GM21825 (cell line): ENCODE data around the gene SLC9A2.

Source experiments
- ATAC-seq: cut with Tn5 transposase; IDR thresholded peaks from one replicate; pipeline ENCODE4 v1.9.1; 2021; ENCODE audit warnings: mild to moderate bottlenecking, moderate library complexity; ENCODE audit not compliant: unreplicated experiment

Gene SLC9A2

DNA sequence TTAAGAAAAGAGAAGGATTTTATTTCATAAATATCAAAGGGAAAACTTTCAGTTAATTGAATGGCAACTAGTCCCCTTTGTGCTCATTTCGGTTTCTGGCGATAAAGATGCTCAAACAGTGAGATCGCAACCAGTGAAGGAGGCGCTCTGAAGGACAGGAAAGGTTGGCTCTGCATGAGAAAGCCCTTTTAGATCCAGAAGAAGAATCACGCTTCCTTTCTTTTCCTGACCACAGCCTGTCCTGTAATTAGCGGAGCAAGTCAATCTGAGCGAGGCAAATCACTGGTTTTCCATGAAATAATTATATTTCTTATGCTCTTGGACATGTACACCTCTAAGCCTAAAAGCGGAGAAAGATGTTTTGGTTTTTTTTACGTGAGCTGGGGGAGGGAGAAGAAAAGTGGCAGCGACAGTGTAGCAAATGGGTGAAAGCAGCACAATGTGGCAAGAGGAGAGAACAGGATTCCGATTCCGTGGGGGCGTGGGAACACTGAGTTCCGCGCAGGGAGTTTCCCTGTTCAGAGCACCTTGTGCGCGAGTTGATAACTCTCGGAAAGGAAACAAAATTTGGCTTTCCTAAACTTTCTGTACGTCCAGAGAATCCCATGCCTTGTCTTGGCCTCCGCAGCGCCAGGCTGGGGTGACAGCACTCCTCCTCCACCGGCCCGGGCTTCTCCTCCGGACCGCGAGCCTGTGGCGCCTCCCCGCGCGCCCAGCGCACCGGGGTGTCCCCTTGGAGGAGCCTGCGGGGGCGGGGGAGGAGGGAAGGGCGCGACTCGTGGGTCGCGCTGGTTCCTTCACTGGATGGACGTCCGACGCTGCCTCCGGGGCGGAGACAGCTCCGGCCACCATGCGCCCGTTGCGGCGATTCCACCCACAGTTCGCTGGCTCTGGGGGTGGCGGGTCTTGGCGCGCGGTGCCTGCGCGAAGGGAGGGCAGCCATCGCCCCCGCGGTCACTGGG, 620 bp upstream of the SLC9A2 start:
- ATAC-seq: no peak

DNA sequence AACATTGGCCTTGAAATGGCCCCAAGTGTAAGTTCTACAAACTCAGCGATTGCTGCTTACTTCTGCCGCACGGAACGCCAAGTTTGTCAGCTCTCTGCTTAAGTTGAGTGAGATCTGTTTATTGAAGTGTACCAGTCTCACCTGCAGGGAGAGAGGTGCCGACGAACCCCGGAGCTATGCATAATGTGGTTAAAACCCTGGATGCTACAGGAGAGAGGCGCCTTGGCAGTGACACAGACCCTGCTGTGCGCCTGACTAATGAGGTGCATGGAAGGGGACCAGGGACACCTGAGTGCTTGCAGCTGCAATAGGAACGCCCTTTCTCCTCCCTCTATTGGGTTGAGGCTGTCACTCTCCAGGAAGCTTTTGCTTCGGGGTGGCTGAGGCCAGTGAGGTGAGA, 979 bp downstream of the SLC9A2 start:
- no peak for ATAC-seq

DNA sequence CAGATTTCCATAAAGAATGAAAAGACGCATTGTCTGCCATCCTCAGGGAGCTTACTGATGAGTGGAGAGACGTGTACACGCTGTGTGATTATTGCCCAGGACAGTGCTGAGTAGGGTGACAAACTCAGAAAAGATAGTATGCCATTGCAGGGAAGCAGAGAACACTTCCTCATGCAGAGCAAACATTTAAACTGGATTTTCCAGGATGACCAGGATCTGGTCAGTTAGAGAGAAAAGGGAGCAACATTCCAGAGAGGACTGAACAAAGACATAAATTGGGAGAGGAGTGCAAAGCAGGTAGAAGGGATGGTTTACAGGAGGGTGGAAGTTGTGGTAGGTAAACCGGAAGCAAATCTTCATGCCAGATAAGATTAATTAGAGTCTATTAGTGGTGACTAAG, 2.3 kb downstream of the SLC9A2 start:
- ATAC-seq: no peak

DNA sequence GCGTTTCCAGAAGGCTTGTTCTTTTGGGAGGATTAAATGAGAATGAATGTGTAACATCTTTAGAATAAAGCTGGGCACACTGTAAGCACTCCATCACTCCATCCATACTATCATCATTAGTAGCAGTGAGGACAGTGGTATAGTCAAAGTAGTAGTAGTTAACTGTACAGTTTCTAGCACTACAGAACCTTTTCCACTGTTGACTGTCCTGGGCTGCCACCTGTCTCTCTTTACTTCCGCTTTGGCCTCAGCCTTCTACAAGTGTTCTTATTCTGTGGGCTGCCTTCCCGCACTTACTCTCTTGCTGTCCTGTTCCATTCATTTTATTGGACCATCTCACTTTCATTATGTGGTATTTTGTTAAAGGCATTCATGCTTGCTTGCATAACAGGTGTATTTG, 3.3 kb downstream of the SLC9A2 start:
- no peak for ATAC-seq

DNA sequence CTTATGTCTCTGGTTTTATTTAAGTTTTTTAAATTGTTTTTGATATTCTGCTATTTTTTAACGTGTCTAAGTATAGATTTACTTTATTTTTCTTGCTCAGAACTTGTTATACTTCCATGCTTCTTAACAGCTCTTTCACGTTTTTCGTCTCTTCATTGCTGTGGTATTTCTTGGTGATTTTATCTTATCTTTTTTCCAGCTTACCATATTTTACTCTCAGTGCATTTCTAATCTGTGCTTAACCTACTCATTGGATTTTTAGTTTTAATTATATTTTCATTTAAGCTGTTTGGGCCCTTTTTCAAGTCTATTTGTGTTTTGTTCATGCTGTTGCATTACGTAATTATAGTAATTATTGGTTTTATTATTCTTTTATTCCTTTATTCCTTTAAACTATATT, 11.1 kb downstream of the SLC9A2 start:
- no peak for ATAC-seq

DNA sequence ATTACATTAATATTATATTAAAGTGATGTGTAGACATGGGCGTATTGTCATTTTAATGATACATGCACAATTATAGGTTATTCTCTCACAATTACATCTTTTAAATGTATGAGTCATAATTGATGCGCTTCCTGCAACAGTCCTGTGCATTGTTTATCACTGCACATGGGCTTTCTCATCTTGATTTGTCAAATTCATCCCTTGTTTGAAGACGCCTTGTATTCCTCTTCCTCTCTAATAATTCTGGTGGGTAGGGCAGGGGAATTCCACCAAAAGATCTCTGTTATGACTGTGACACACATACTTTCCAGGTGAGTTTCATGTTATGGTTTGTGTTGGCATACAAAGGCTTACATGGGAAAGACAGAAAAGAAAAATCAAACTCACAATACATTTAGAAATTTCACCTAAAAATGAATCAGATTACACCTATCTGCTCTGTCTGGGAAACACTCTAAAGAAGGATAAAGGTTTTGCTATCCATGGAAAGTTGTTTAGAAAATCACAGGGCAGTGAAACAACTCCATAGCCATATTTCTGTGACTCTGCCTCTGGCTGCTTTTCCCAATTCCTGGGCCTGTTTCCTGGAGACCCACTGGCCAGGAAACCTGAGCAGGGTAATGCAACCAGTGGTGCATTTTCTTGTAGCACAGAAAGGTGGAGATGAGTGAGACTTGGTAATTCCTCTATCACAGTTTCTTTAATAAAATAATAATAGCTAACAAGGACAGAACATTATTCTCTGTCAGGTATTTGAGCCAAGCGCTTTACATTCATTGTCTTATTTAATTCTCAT, 13.2 kb downstream of the SLC9A2 start:
- no peak for ATAC-seq

DNA sequence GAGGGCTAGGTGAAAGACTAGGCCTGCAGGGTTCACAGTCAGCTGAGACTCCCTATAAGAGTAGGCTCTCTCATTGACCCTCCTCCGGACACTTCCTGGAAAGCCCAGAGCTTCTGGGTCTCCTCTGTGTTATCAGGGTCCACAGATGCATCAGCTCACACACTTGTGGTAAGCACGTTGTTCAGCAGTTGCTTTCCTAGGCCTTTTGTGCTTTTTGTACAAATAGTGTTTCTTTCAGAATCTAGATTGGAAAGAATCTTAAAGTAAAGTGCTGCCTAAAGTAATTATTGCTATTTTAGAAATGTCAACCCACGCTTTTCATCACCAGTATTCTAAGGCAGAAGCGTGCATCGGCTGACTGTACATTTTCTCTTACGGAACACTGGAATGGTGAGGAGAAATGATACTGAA, 15.5 kb downstream of the SLC9A2 start:
- no peak for ATAC-seq

DNA sequence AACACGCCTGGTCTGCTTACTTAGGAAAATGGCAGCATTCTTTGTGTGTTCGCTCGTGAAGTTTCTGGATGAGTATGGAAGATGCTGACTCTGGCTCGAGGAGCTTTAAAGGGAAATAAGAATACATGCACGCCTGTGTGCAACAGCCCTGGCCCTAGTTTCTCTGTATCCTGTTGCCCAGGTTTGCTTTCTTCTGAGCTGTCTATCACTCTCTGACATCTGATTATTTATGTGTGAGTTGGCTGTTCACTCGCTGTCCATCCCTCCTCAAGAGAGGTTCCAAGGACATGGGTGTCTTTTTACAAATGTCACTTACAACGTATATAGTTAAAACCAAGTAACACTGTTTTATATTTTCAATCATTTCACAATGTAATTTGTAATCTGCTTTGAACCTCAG, 16.0 kb downstream of the SLC9A2 start:
- ATAC-seq: no peak

DNA sequence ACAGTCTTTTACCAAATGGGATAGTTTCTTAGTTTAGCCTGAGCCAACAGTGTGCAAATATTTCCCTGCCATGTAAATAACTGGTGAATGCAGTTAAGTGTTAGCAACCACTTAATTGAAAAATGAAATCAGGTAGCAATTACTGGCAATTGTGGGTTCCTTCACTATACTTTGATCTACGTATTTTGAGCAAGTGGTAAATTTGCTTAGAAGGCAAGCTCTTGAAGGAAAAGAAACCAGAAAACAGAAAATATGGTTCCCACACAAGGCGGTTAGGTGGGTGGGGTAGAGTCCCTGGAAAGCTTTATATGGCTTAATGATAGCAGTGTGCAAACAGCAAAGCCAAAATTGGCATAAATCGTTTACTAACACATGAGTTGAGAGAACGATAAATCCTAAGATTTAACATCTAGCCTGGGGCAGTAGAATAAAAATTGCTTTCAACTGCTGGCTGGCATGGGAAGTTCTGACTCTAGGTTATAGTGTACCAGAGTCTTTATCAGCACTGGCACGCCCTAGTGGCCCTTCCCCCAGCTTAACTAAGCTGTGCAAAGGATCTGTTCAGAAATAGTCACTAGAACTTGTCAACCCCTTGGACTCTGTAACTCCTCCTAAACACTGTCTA, 17.0 kb downstream of the SLC9A2 start:
- no peak for ATAC-seq

DNA sequence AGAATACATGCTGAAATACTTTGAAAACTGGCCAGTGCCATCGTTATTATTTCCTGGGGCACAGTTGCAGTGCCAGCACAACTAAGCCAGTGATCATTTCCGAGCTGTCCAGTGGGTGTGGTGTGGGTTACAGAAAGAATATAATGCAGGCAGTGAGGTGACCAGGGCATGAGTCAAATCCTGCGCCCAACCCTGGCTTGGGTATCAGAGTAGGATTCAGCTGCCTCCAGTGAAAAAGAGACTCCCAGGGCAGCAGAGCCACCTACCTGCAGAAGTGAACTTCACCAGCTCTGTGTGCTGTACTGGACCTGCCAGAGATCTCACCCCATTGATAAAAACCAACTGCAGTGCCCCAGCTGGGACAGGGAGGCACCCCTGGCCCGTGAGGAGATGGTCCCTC, 18.0 kb downstream of the SLC9A2 start:
- no peak for ATAC-seq

DNA sequence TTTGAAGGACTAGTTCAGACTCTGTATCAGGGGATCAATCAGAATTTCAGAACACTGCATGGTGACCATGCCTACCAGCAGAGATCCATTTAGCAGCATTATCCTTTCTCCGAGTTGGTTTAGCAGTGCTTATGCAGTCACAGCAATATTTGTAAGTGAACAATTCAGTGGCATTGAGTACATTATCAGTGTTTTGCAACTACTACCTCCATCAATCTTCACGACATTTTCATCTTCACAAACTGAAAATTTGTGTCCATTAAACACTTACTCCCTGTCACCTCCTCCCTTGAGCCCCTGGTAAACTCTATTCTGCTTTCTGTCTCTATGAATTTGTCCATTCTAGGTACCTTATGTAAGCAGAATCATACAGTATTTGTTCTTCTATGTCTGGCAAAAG, 20.1 kb downstream of the SLC9A2 start:
- ATAC-seq: no peak

DNA sequence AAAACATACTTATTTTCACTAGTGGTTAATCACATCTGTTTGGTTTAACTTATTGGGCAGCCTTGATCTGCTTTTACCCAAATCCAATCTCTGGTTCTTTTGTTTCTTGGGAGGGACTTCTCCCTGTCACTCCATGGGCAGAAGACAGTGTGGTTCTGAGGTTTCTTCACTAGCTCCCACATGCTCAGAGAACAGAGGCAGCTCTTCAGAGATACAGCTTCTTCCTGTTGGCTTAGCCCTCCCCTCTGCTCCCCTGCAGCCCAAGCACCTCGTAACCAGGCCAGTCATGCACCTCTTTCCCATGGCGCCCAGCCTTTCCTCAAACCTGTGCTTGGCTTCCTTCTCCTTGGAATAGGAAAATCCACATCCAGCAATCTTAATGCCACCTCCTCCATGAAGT, 32.8 kb downstream of the SLC9A2 start:
- no peak for ATAC-seq

DNA sequence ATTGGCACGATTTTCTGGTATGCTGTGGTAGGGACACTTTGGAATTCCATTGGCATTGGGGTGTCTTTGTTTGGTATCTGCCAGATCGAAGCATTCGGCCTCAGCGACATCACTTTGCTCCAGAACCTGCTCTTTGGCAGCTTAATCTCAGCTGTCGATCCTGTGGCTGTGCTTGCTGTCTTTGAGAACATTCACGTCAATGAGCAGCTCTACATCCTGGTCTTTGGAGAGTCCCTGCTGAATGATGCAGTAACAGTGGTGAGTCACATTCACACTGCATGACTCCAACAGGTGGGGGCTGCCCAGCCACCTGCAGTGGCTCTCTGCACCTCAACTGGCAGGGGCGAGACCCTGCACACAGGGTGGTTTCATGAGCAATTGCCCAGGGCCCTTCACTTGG, 38.4 kb downstream of the SLC9A2 start:
- peak; percentile 57 for ATAC-seq

DNA sequence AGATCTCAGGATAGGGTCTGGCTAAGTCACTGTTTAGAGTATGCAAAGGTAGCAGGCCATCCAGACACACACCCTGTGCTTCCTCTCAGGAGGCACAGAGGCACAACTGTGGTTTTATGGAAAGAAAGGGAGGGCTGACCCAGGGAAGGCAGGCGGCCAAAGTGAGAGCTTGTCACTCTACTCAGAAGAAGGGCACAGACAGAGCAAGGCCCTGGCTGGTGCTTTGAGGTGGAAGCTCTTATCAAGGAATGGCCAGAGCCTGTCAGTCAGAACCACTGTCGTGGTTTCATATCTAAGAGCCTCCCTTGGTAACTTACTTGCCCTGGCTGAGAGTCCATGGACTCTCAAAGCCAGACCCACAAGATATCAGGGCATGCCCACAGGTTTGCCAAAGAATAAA, 40.7 kb downstream of the SLC9A2 start:
- no peak for ATAC-seq

DNA sequence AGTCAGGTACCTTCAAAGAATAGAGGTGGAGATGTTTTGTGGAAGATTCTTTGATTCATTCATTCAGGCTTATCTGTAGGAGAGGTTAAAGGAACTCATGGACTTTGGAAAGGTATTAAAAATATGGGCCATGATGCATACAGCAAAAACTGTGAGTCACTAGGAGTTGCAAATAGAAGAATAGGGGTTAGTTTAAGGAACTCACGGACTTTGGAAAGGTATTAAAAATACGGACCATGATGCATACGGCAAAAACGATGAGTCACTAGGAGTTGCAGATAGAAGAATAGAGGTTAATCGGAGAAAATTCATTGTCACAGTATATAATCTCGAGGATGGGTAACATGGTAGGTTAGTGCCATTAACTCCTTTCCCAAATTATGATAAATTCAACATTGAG, 41.2 kb downstream of the SLC9A2 start:
- ATAC-seq: no peak

DNA sequence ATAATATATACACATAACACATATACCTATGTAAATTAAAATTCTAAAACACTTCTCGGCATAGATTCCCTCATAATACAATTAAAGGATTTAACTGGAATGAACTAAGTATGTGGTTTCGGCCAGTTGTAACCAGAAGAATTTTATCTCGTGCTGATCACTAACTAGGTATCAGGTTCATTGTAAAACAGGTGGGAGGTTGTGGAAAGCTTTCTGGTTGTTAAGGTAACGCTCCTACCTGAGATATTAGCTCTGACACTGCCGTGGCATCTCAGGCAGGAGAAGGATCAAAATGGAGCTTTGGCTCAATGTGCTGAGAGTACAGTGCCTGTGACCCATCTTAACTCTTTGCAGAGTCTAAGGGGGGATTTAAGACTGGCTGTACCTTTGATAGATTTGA, 42.5 kb downstream of the SLC9A2 start:
- no peak for ATAC-seq

DNA sequence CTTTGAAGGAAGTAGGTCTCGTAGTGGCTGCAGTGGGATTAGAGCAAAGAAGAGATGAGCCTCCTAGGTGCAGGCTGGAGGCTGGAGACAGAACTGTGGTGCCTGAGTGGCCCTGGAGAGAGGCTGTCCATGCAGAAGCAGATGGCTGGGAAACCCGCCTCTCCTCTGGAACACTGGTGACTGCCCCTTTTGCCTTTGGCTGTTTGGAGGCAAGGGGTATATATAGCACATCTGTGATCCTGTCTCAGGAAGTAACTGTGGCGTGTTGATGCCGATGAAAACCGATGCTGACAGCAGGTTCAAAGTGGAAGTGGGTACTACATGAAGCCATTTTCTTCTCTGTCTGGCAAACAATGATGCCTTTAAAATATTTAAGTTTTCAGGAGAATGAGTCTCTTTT, 43.5 kb downstream of the SLC9A2 start:
- no peak for ATAC-seq

DNA sequence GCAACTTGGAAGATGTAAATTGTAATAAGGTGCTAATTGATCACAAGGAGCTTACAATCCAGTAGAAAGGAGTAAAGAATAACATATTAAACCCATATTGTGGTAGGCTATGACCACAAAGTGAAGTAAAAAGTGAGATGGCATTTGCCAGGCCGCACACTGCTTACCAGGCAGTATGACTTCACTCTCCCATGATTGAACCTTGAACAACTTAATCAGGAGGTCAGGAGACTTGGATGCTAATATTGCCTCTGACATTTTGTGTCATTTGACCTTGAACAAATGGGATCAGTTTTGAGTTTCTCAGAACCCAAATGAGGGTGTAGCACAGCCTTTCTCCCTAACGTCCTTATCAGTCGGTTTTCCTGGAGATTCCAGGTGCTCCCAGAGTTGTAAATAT, 44.0 kb downstream of the SLC9A2 start:
- no peak for ATAC-seq

DNA sequence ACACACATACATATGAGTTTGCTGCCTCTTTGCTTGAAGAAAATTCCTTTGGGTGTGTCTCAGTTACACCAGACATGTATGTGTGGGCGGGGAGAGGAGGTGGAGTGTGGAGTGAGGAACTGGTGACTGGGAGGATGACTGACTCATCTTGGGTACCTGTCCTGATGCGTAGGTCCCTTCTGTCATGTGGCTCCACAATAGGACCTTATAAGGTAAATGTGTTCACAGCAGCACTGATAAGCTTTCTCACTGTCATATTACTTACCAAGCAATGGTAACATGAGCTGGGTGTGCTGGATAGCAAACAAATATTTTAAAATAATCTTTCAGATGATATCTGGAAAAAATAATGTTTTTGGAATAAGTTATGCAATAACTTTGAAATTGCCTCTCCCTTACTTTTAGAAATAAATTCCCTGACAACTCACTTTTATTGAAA, 45.1 kb downstream of the SLC9A2 start:
- peak; percentile 61 for ATAC-seq

DNA sequence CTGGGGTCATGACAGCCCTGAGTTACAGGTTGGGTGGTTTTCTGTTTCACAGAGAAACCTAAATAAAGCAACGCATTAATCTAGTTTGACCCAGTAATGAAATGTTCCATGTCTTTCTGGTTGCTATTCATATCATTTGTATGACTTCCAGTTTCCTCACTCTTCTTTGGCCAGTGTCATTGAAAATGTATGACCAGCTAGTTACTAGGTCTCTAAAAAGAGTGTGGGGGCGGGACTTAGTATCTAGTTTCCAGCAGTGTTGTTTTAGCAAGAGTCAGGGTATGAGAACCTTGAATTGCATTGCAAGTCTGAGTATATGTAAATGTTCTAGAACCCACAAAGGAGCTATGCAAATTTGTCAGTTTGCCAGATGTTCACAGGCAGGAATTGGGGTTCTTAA, 47.7 kb downstream of the SLC9A2 start:
- ATAC-seq: no peak

DNA sequence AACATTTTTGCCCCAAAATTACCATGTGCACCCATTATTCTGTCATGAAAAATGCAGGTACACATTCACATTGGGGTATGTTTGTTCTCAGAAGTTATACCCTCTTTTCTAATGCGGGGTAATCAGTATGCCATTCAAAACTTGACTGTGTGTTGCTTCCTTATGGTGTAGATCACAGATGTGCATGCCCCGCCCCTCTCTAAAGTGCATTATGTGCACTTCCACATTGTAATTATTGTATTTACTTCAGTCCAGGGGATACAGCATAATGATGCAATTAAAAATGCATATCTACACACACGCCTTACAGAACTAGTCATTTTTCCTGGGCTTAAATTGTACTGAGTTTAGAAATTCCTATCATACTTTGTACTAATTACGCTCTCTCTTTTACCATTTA, 48.8 kb downstream of the SLC9A2 start:
- ATAC-seq: no peak

DNA sequence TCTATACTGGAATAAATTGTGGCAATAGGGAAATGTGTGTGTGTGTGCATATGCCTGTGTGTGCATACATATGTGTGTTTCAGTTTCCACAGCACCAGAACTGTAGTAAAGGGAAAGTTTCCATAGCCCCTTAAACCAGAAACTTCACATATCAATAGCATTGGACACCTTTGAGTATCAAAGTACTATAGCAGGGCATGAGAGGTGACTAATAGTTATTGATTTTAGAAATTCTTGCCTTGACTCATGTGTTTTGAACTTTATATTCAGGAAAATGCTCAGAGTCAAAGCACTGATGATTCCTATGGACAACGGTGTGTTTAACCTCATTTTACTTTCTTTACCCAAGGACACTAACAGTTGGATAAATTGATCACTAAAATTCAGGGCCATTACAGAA, 50.0 kb downstream of the SLC9A2 start:
- ATAC-seq: no peak
